Measurements from ENCODE around the gene HPS1. TPM values are rescaled to one million over a fixed set of nuclear protein-coding genes. Genes with fewer than 3 reads are reported as not detected.

HPS1 gene
- total and polyA plus RNA-seq, 10 of the 15 experiments (the other 5 are each of a cell fraction or from before 2014, with no cell fraction given), result 27.1 to 138 (median 54.8) TPM

GRCh38 chr10:98446661-98447221 is at the start of gene HPS1 (continued):
- TF ChIP-seq CHD1 (IDR thresholded peaks at IDR 0.05; ENCODE audit: low read depth, low read length), result no peak
- TF ChIP-seq ESRRA (IDR thresholded peaks at IDR 0.05; ENCODE audit: low read length), result no peak
- peak; percentile 35; the same call in 1 of the 2 replicates for TF ChIP-seq HCFC1 (IDR thresholded peaks at IDR 0.05; ENCODE audit: low read length)
- TF ChIP-seq LARP7 (IDR thresholded peaks at IDR 0.05), result peak; percentile 43; the same call in 1 of the 2 replicates
- peak; percentile 94 to 98 for TF ChIP-seq BHLHE40 (IDR thresholded peaks at IDR 0.05; ENCODE audit: borderline replicate concordance in 1 of 2, low read depth in 2 of 2, low read length in 1 of 2)
- TF ChIP-seq, protein P1, sequence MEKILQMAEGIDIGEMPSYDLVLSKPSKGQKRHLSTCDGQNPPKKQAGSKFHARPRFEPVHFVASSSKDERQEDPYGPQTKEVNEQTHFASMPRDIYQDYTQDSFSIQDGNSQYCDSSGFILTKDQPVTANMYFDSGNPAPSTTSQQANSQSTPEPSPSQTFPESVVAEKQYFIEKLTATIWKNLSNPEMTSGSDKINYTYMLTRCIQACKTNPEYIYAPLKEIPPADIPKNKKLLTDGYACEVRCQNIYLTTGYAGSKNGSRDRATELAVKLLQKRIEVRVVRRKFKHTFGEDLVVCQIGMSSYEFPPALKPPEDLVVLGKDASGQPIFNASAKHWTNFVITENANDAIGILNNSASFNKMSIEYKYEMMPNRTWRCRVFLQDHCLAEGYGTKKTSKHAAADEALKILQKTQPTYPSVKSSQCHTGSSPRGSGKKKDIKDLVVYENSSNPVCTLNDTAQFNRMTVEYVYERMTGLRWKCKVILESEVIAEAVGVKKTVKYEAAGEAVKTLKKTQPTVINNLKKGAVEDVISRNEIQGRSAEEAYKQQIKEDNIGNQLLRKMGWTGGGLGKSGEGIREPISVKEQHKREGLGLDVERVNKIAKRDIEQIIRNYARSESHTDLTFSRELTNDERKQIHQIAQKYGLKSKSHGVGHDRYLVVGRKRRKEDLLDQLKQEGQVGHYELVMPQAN (conservative IDR thresholded peaks at IDR 0.05), result peak; percentile 86
- peak; percentile 70 for TF ChIP-seq FOS (IDR thresholded peaks at IDR 0.05; ENCODE audit: borderline replicate concordance, extremely low read depth, insufficient read length)
- TF ChIP-seq NFYA (IDR thresholded peaks at IDR 0.05; ENCODE audit: borderline replicate concordance, low read depth, low read length), result no peak
- no peak for TF ChIP-seq ZNF274 (IDR thresholded peaks at IDR 0.05; ENCODE audit: insufficient read depth, insufficient read length)
- TF ChIP-seq, protein P2, sequence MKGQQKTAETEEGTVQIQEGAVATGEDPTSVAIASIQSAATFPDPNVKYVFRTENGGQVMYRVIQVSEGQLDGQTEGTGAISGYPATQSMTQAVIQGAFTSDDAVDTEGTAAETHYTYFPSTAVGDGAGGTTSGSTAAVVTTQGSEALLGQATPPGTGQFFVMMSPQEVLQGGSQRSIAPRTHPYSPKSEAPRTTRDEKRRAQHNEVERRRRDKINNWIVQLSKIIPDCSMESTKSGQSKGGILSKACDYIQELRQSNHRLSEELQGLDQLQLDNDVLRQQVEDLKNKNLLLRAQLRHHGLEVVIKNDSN (IDR thresholded peaks at IDR 0.05; ENCODE audit: borderline replicate concordance, extremely low read length, insufficient read depth, low read depth, low read length), result peak; percentile 99
- peak; percentile 75 for TF ChIP-seq POLR2AphosphoS5 (IDR thresholded peaks at IDR 0.05; ENCODE audit: low read length)
- no peak for TF ChIP-seq KDM1A (IDR thresholded peaks at IDR 0.05; ENCODE audit: borderline replicate concordance)
- TF ChIP-seq RAD51 (IDR thresholded peaks at IDR 0.05), result peak; percentile 93
- no peak for TF ChIP-seq BMI1 (IDR thresholded peaks at IDR 0.05; ENCODE audit: borderline replicate concordance)
- 0 out of 2 replicates have a peak, but pooled peaks have one; percentile 20 for TF ChIP-seq STAT1 (conservative IDR thresholded peaks at IDR 0.05)
- no peak; the same call in 1 of the 2 replicates for TF ChIP-seq YY1 (IDR thresholded peaks at IDR 0.05; ENCODE audit: low read depth, low read length)
- TF ChIP-seq MXI1 (IDR thresholded peaks at IDR 0.05; ENCODE audit: low read depth, low read length), result peak; percentile 69; the same call in 1 of the 2 replicates
- TF ChIP-seq CHD2 (IDR thresholded peaks at IDR 0.05; ENCODE audit: borderline replicate concordance, low read depth, low read length), result no peak
- no peak for TF ChIP-seq SPI1 (IDR thresholded peaks at IDR 0.05; ENCODE audit: borderline replicate concordance, insufficient read depth, low read depth, low read length)
- TF ChIP-seq CREB1 (IDR thresholded peaks at IDR 0.05; ENCODE audit: low read depth), result no peak
- no peak for TF ChIP-seq SUPT20H (IDR thresholded peaks at IDR 0.05; ENCODE audit: borderline replicate concordance, control insufficient read depth, low read depth, low read length)
- TF ChIP-seq CEBPZ (IDR thresholded peaks at IDR 0.05; ENCODE audit: low read depth, low read length), result no peak
- TF ChIP-seq MYB (IDR thresholded peaks at IDR 0.05; ENCODE audit: borderline replicate concordance, low read depth, low read length), result no peak; the same call in 1 of the 2 replicates
- peak; percentile 78 for TF ChIP-seq PAX5 (IDR thresholded peaks at IDR 0.05; ENCODE audit: borderline replicate concordance, low read depth, low read length)
